Activated CD8-positive, alpha-beta T cell treated with anti-CD3 and anti-CD28 coated beads, Interleukin-2, amount 10 ng/mL, durations not matched to agents 7 days and 5 days (primary cell): ENCODE data around the gene HCN4. TPM values are rescaled to one million over a fixed set of nuclear protein-coding genes. Genes with fewer than 3 reads are reported as not detected.

Source experiments
- ATAC-seq: fragments of 150-1000 bp; cut with Tn5 transposase; one replicate; pipeline ENCODE4 v1.10.0; 2021; ENCODE audit warnings: moderate library complexity
- CTCF ChIA-PET: fragments of 350-600 bp; sonication (Branson Sonifier 250); formaldehyde crosslinking; loops from one replicate; lab custom pipeline; 2021; ENCODE audit warnings: antibody characterized with exemption; lab: Charles Lee
- POLR2A ChIA-PET: fragments of 350-600 bp; sonication (Branson Sonifier 250); formaldehyde crosslinking; loops from one replicate; lab custom pipeline; 2021; ENCODE audit warnings: antibody characterized with exemption; lab: Charles Lee
- DNase-seq: peaks from one replicate; pipeline ENCODE4 v3.0.0-alpha.2; 2020
- H3K27ac Mint-ChIP-seq: one replicate; pipeline ENCODE4 v1.8.0; 2021; ENCODE audit warnings: mild to moderate bottlenecking, mixed read lengths
- H3K27me3 Mint-ChIP-seq: one replicate; pipeline ENCODE4 v1.8.0; 2021; ENCODE audit warnings: low read depth, mixed read lengths
- H3K36me3 Mint-ChIP-seq: one replicate; pipeline ENCODE4 v1.8.0; 2021; ENCODE audit warnings: low read depth, mixed read lengths
- H3K4me1 Mint-ChIP-seq: one replicate; pipeline ENCODE4 v1.8.0; 2021; ENCODE audit warnings: low read depth, mixed read lengths
- H3K4me3 Mint-ChIP-seq: one replicate; pipeline ENCODE4 v1.8.0; 2021; ENCODE audit warnings: mild to moderate bottlenecking, mixed read lengths
- H3K9me3 Mint-ChIP-seq: one replicate; pipeline ENCODE4 v1.8.0; 2022; ENCODE audit warnings: mixed read lengths; ENCODE audit not compliant: insufficient read depth
- total RNA-seq, 2 experiments: library from RNA; stranded (reverse); gene quantifications; one replicate each; pipeline ENCODE4 v1.2.3, GENCODE V29; 2021

The HCN4 gene
- total RNA-seq, 2 experiments from 2014 or later: not detected

- Mint-ChIP-seq H3K36me3 (no peaks in the 10 kb centered on the region), H3K27ac (no peak overlapping the region), H3K9me3 (no peaks in the 10 kb centered on the region), H3K4me3 (no peak overlapping the region), H3K4me1 (no peaks in the 10 kb centered on the region), H3K27me3 (no peaks in the 10 kb centered on the region)
- no peak for ATAC-seq
- ChIA-PET POLR2A (no interaction called here), CTCF (no interaction called here)
- DNase-seq: no peak
Observed at GRCh38 chr15:73296609-73297353, 72.0 kb downstream of the HCN4 start.

GRCh38 chr15:73295630-73296286 lies 73.0 kb downstream of the HCN4 start:
- H3K4me3 Mint-ChIP-seq: no peak overlapping the region
- CTCF ChIA-PET: no interaction called here

GRCh38 chr15:73293773-73294172 lies 75.0 kb downstream of the HCN4 start:
- no peaks in the 10 kb centered on the region for H3K27me3 Mint-ChIP-seq
- DNase-seq (no peak), ATAC-seq (no peak)
- ChIA-PET POLR2A (no interaction called here), CTCF (no interaction called here)
- no peaks in the 10 kb centered on the region for H3K36me3 Mint-ChIP-seq
- no peak overlapping the region for H3K4me3 Mint-ChIP-seq
- H3K27ac Mint-ChIP-seq: no peak overlapping the region
- no peaks in the 10 kb centered on the region for H3K4me1 Mint-ChIP-seq
- H3K9me3 Mint-ChIP-seq: no peaks in the 10 kb centered on the region

More at GRCh38 chr15:73295630-73296286, 73.0 kb downstream of the HCN4 start:
- Mint-ChIP-seq H3K9me3 (no peaks in the 10 kb centered on the region), H3K4me1 (no peaks in the 10 kb centered on the region), H3K27ac (no peak overlapping the region), H3K36me3 (no peaks in the 10 kb centered on the region), H3K27me3 (no peaks in the 10 kb centered on the region)
- POLR2A ChIA-PET: no interaction called here
- ATAC-seq (no peak), DNase-seq (no peak)

GRCh38 chr15:73291441-73291840 lies 77.3 kb downstream of the HCN4 start:
- Mint-ChIP-seq H3K27me3 (no peaks in the 10 kb centered on the region), H3K9me3 (no peaks in the 10 kb centered on the region), H3K27ac (no peak overlapping the region), H3K4me1 (no peaks in the 10 kb centered on the region), H3K4me3 (no peak overlapping the region), H3K36me3 (no peaks in the 10 kb centered on the region)
- ATAC-seq: no peak
- CTCF ChIA-PET: interaction anchor here (1.6 kb wide), 1 partner anchor 18 kb away, joined by 5 read pairs; no protein-coding TSS in a partner anchor
- POLR2A ChIA-PET: no interaction called here
- DNase-seq: no peak

GRCh38 chr15:73287019-73287418 lies 81.7 kb downstream of the HCN4 start:
- no peaks in the 10 kb centered on the region for H3K4me1 Mint-ChIP-seq
- POLR2A ChIA-PET: no interaction called here
- DNase-seq (no peak), ATAC-seq (no peak)
- CTCF ChIA-PET: interaction anchor here (1.1 to 1.5 kb wide), 4 partner anchors 14 to 418 kb away, joined by 4 to 6 read pairs (median 5); no protein-coding TSS in a partner anchor
- H3K27ac Mint-ChIP-seq: no peak overlapping the region
- peaks cover 4% of the 10 kb centered on the region for H3K27me3 Mint-ChIP-seq
- H3K9me3 Mint-ChIP-seq: no peaks in the 10 kb centered on the region
- H3K4me3 Mint-ChIP-seq: no peak overlapping the region
- H3K36me3 Mint-ChIP-seq: no peaks in the 10 kb centered on the region

GRCh38 chr15:73286311-73286710 lies 82.4 kb downstream of the HCN4 start:
- POLR2A ChIA-PET: no interaction called here
- H3K36me3 Mint-ChIP-seq: no peaks in the 10 kb centered on the region

GRCh38 chr15:73284090-73284716 lies 84.6 kb downstream of the HCN4 start:
- Mint-ChIP-seq H3K4me3 (no peak overlapping the region), H3K4me1 (no peaks in the 10 kb centered on the region), H3K9me3 (no peaks in the 10 kb centered on the region), H3K27me3 (peaks cover 4% of the 10 kb centered on the region), H3K27ac (no peak overlapping the region), H3K36me3 (no peaks in the 10 kb centered on the region)
- DNase-seq: no peak
- POLR2A ChIA-PET: no interaction called here
- ATAC-seq: no peak
- CTCF ChIA-PET: interaction anchor here (0.6 to 1.6 kb wide), 5 partner anchors 13 to 416 kb away, joined by 3 to 5 read pairs (median 3); no protein-coding TSS in a partner anchor

More at GRCh38 chr15:73286311-73286710, 82.4 kb downstream of the HCN4 start:
- Mint-ChIP-seq H3K4me1 (no peaks in the 10 kb centered on the region), H3K27ac (no peak overlapping the region), H3K4me3 (no peak overlapping the region), H3K9me3 (no peaks in the 10 kb centered on the region), H3K27me3 (peaks cover 4% of the 10 kb centered on the region)
- ATAC-seq (no peak), DNase-seq (no peak)
- CTCF ChIA-PET: interaction anchor here (1.0 to 1.5 kb wide), 6 partner anchors 13 to 419 kb away, joined by 3 to 6 read pairs (median 4); no protein-coding TSS in a partner anchor

- Mint-ChIP-seq H3K27ac (no peak overlapping the region), H3K4me1 (no peaks in the 10 kb centered on the region), H3K9me3 (no peaks in the 10 kb centered on the region), H3K27me3 (peaks cover 4% of the 10 kb centered on the region), H3K36me3 (no peaks in the 10 kb centered on the region), H3K4me3 (no peak overlapping the region)
- ChIA-PET CTCF (interaction anchor here (1.6 to 2.7 kb wide), 4 partner anchors 10 to 416 kb away, joined by 5 to 13 read pairs (median 10); no protein-coding TSS in a partner anchor), POLR2A (no interaction called here)
- DNase-seq (no peak), ATAC-seq (no peak)
Observed at GRCh38 chr15:73283366-73283962, 85.3 kb downstream of the HCN4 start.

- H3K27me3 Mint-ChIP-seq: peaks cover 4% of the 10 kb centered on the region
- POLR2A ChIA-PET: no interaction called here
- H3K36me3 Mint-ChIP-seq: no peaks in the 10 kb centered on the region
- no peaks in the 10 kb centered on the region for H3K4me1 Mint-ChIP-seq
- H3K4me3 Mint-ChIP-seq: no peak overlapping the region
- no peaks in the 10 kb centered on the region for H3K9me3 Mint-ChIP-seq
- CTCF ChIA-PET: interaction anchor here (0.9 to 2.7 kb wide), 6 partner anchors 9 to 422 kb away, joined by 3 to 13 read pairs (median 7); no protein-coding TSS in a partner anchor
- no peak overlapping the region for H3K27ac Mint-ChIP-seq
- ATAC-seq (no peak), DNase-seq (no peak)
Observed at GRCh38 chr15:73282567-73283365, 86.0 kb downstream of the HCN4 start.

GRCh38 chr15:73275862-73276261 lies 92.9 kb downstream of the HCN4 start:
- CTCF ChIA-PET: interaction anchor here (1.1 to 7.8 kb wide), 6 partner anchors 8 to 430 kb away, joined by 3 to 96 read pairs (median 4); no protein-coding TSS in a partner anchor
- H3K27me3 Mint-ChIP-seq: peaks cover 3% of the 10 kb centered on the region
- ATAC-seq: no peak
- DNase-seq: no peak
- H3K36me3 Mint-ChIP-seq: no peaks in the 10 kb centered on the region
- no peaks in the 10 kb centered on the region for H3K9me3 Mint-ChIP-seq
- H3K27ac Mint-ChIP-seq: no peak overlapping the region
- H3K4me1 Mint-ChIP-seq: peaks cover 3% of the 10 kb centered on the region
- no peak overlapping the region for H3K4me3 Mint-ChIP-seq
- POLR2A ChIA-PET: no interaction called here
